ENCODE data around the gene MAGI2. TPM values are rescaled to one million over a fixed set of nuclear protein-coding genes. Genes with fewer than 3 reads are reported as not detected.

MAGI2 gene
- total RNA-seq, 1 donor from 2014 or later: 2.5 TPM

GRCh38 chr7:78226059-78226719 is 1227.3 kb downstream of the MAGI2 start:
- Histone ChIP-seq H3K36me3 (ENCODE audit: control insufficient read depth, insufficient read depth, low read length) (no peaks in the 10 kb centered on the region), H3K27me3 (ENCODE audit: control insufficient read depth, insufficient read depth, low read length) (no peaks in the 10 kb centered on the region), H3K4me3 (ENCODE audit: low read depth, low read length) (no peak overlapping the region)
- TF ChIP-seq CTCF (IDR thresholded peaks at IDR 0.05; ENCODE audit: insufficient read depth, low read length, poor library complexity, severe bottlenecking): peak; percentile 66
- DNase-seq (ENCODE audit: low read depth): no peak

DNA sequence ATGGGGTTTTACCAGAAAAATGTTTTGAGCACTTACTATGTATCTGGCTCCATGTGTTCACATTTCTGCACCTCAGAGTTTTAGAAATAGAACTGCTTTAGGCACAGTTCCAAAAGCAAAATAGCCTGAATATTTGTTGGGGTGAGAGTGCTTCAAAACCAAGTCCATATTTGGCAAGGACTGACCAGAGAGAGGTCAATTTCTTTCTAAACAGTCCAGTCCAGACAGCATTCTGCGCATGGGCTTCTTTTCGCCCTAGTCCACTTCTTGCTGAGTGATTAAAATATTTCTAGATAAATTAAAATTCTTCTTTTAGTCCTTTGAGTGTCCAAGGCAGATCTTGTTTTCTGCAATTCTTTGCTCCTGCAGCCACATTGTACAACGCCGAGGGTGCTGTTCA is 1227.9 kb downstream of the MAGI2 start:
- DNase-seq (ENCODE audit: low read depth): no peak
- no peaks in the 10 kb centered on the region for H3K36me3 ChIP-seq (ENCODE audit: control insufficient read depth, insufficient read depth, low read length)
- TF ChIP-seq CTCF (IDR thresholded peaks at IDR 0.05; ENCODE audit: insufficient read depth, low read length, poor library complexity, severe bottlenecking): no peak
- no peaks in the 10 kb centered on the region for H3K27me3 ChIP-seq (ENCODE audit: control insufficient read depth, insufficient read depth, low read length)
- H3K4me3 ChIP-seq (ENCODE audit: low read depth, low read length): no peak overlapping the region

GRCh38 chr7:78224923-78225322 is 1228.5 kb downstream of the MAGI2 start:
- Histone ChIP-seq H3K36me3 (ENCODE audit: control insufficient read depth, insufficient read depth, low read length) (no peaks in the 10 kb centered on the region), H3K4me3 (ENCODE audit: low read depth, low read length) (no peak overlapping the region), H3K27me3 (ENCODE audit: control insufficient read depth, insufficient read depth, low read length) (no peaks in the 10 kb centered on the region)
- no peak for DNase-seq (ENCODE audit: low read depth)
- TF ChIP-seq CTCF (IDR thresholded peaks at IDR 0.05; ENCODE audit: insufficient read depth, low read length, poor library complexity, severe bottlenecking): no peak

- no peak for TF ChIP-seq CTCF (IDR thresholded peaks at IDR 0.05; ENCODE audit: insufficient read depth, low read length, poor library complexity, severe bottlenecking)
- Histone ChIP-seq H3K36me3 (ENCODE audit: control insufficient read depth, insufficient read depth, low read length) (no peaks in the 10 kb centered on the region), H3K4me3 (ENCODE audit: low read depth, low read length) (no peak overlapping the region), H3K27me3 (ENCODE audit: control insufficient read depth, insufficient read depth, low read length) (no peaks in the 10 kb centered on the region)
- no peak for DNase-seq (ENCODE audit: low read depth)
These were observed 1229.9 kb downstream of the MAGI2 start for GRCh38 chr7:78223598-78223997.

GRCh38 chr7:78222001-78222751 is 1231.3 kb downstream of the MAGI2 start:
- H3K27me3 ChIP-seq (ENCODE audit: control insufficient read depth, insufficient read depth, low read length): no peaks in the 10 kb centered on the region
- H3K36me3 ChIP-seq (ENCODE audit: control insufficient read depth, insufficient read depth, low read length): no peaks in the 10 kb centered on the region
- DNase-seq (ENCODE audit: low read depth): no peak
- no peak overlapping the region for H3K4me3 ChIP-seq (ENCODE audit: low read depth, low read length)
- no peak for TF ChIP-seq CTCF (IDR thresholded peaks at IDR 0.05; ENCODE audit: insufficient read depth, low read length, poor library complexity, severe bottlenecking)

Data from kidney epithelial cell (primary cell).